ENCODE data around the gene KBTBD2. TPM values are rescaled to one million over a fixed set of nuclear protein-coding genes. Genes with fewer than 3 reads are reported as not detected.
"Not testable (repeated sequence)": the region's sequence is repeated elsewhere in the genome, so short reads cannot be mapped to it uniquely, and the experiment has no call there.

The KBTBD2 gene
- total and polyA plus RNA-seq, 12 donors: 13.3 to 34.1 (median 24.0) TPM

GRCh38 chr7:32900433-32900995 is 9.0 kb upstream of the KBTBD2 start:
- H3K4me1 ChIP-seq: peaks cover 0 to 10% (median 3%) of the 10 kb centered on the region in 9 donors
- DNase-seq (no peak), ATAC-seq (no peak)
- H3K27me3 ChIP-seq: no peaks in the 10 kb centered on the region
- no peak overlapping the region for H3K27ac ChIP-seq
- intact Hi-C loops (cut with DNase I): no loop called here
- no peak overlapping the region for H3K4me3 ChIP-seq
- no peak for TF ChIP-seq CTCF (IDR thresholded peaks at IDR 0.05)
- no peaks in the 10 kb centered on the region for H3K9me3 ChIP-seq
- WGBS, 2 donors: 96% methylated on average over 4 of the region's 4 CpGs
- no peaks in the 10 kb centered on the region for H3K36me3 ChIP-seq

DNA sequence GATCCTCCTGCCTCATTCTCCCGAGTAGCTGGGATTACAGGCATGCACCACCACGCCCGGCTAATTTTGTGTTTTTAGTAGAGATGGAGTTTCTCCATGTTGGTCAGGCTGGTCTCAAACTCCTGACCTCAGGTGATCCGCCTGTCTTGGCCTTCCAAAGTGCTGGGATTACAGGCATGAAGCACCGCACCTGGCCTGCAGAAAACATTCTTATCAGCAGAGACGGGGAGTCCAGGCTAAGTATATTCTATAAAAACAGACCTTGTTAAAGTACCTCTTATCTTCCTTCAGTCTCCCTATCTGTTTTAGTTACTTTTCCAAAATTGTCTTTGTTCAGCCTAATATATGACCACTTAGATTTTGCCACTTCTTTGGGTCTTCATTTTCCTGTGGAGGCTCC is 5.8 kb upstream of the KBTBD2 start:
- WGBS, 2 donors: 89 to 94% methylated on average over 6 of the region's 6 CpGs
- not testable (repeated sequence) for H3K4me3 ChIP-seq
- intact Hi-C loops (cut with DNase I): loop anchor here in 2 of 10 donors (5.0 kb wide), 2 partner anchors 40 to 50 kb away; no protein-coding TSS in a partner anchor

DNA sequence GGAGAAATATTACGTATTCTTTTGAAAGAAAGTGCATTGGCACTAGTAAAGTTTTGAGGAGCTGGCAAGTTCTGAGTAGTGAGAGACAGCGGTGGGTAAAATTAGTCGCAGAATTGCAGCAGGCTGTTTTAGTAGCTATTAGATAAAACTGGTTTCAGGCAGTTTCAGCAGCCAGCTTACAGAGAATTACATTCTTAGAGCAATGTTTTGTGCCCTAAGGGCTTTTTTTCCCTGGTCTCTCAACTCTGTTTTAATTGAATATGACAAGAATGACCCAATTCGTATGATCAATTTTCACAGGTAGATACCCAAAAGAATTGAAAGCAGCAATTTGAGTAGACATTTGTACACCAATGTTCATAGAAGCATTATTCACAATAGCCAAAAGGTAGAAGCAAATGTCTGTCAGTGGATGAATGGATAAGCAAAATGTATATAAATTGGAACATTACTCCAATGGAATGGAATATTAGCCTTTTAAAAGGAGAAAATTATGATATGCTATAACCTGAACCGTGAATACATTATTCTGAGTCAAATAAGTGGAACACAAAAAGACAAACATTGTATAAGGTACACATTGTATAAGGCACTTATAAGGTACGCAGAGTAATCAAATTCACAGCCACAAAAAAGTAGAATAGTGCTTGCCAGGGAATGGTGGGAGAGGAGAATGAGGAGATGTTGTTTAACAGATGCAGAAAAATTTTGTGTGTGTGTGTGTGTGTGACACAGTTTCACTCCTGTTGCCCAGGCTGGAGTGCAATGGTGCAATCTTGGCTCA is 5.2 kb upstream of the KBTBD2 start:
- Histone ChIP-seq H3K4me1 (peaks cover 0 to 22% (median 15%) of the 10 kb centered on the region in 9 donors), H3K36me3 (no peaks in the 10 kb centered on the region), H3K27me3 (no peaks in the 10 kb centered on the region), H3K4me3 (no peak overlapping the region), H3K27ac (no peak overlapping the region), H3K9me3 (no peaks in the 10 kb centered on the region)
- intact Hi-C loops (cut with DNase I): loop anchor here in 2 of 10 donors (5.0 kb wide), 2 partner anchors 41 to 49 kb away; no protein-coding TSS in a partner anchor
- WGBS, 2 donors: 93 to 97% methylated on average over 6 of the region's 6 CpGs
- no peak for DNase-seq
- no peak for ATAC-seq
- TF ChIP-seq CTCF (IDR thresholded peaks at IDR 0.05): no peak

More for the DNA sequence above, 5.8 kb upstream of the KBTBD2 start:
- not testable (repeated sequence) for H3K27ac ChIP-seq, H3K27me3 ChIP-seq, DNase-seq, H3K36me3 ChIP-seq, ATAC-seq, H3K9me3 ChIP-seq
- peaks cover 0 to 21% (median 15%) of the 10 kb centered on the region in 9 donors for H3K4me1 ChIP-seq

DNA sequence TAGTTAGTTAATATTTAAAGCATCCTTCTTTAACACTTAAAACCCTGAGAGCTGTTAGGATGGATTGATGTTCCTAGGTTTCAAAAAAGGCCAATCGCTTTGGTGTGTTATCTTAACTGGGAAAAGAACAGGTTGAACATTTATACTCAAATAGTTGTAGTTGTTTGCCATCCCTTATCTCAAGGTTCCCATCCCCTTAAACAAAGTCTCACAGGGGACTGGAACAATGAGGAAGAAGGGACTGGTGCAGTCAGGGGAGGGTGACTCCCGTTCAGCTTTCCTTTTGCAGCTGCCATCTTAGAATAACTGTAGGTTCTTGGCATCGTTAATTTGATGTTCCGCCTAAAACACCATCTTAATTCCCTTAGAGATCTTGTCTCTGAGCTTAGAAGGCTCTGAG is 2.6 kb upstream of the KBTBD2 start:
- peaks cover 0 to 34% (median 26%) of the 10 kb centered on the region in 9 donors for H3K4me1 ChIP-seq
- intact Hi-C loops (cut with DNase I): loop anchor here in 5 of 10 donors (5.0 kb wide), 7 partner anchors 47 to 402 kb away; partner anchors contain the start of genes FKBP9 (in 2 of the 5), AVL9 (in 1 of the 5), LSM5 (in 1 of the 5) and NT5C3A (in 1 of the 5)
- 94 to 95% methylated on average over 4 of the region's 4 CpGs for WGBS, 2 donors
- H3K27me3 ChIP-seq: no peaks in the 10 kb centered on the region
- H3K36me3 ChIP-seq: no peaks in the 10 kb centered on the region
- DNase-seq (no peak), ATAC-seq (no peak)
- H3K4me3 ChIP-seq: no peak overlapping the region
- peak overlapping the region in 3 of 10 donors; percentile 94 to 99 (median 98) for H3K27ac ChIP-seq
- no peak for TF ChIP-seq CTCF (IDR thresholded peaks at IDR 0.05)
- H3K9me3 ChIP-seq: no peaks in the 10 kb centered on the region
